ENCODE measurements around the gene RAPGEF4.

Gene RAPGEF4

DNA sequence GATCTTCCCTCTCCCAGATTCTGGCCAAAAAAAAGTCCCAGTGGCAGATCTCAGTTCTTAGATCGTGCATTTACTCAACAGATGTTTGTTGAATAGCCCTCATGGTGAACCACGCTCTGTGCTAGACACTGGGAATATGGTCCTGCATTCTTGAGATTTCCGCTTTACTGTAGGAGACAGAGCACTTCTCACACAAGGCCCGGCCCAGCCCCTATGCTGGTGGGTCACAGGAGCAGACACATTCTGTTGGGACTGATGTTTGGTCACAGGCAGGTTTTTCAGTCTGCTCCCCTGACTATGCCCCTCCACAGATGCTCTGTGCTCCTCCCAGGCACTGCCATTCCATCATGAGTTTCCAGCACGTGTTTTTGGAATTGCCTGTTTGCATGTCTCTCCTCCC lies 110.9 kb downstream of the RAPGEF4 start:
- Mint-ChIP-seq H3K27me3 (peaks cover 1% of the 10 kb centered on the region), H3K36me3 (no peaks in the 10 kb centered on the region), H3K4me3 (no peak overlapping the region), H3K9me3 (peaks cover 7% of the 10 kb centered on the region), H3K27ac (no peak overlapping the region), H3K4me1 (no peaks in the 10 kb centered on the region)

DNA sequence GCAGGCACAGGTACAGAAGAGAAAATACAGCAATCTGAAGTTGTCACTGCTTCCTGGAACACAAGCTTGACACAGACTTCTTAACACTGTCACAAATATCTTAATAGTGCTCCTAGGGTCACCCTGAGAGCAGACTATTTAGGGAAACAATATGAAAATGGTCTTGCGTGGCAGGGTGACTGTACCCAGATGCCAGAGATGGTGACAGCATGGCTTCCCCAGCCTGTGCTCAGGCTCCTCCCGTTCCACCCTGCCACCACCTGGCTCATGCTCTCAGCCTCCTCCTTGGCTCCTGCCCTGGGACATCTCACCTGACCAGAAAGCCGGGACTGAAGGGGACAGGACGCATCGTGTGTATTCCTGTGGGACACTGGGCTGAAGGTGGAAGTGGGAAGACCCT lies 111.5 kb downstream of the RAPGEF4 start:
- H3K4me1 Mint-ChIP-seq, result no peaks in the 10 kb centered on the region
- H3K27me3 Mint-ChIP-seq, result no peaks in the 10 kb centered on the region
- H3K9me3 Mint-ChIP-seq, result peaks cover 7% of the 10 kb centered on the region
- no peak overlapping the region for H3K4me3 Mint-ChIP-seq
- no peaks in the 10 kb centered on the region for H3K36me3 Mint-ChIP-seq
- no peak overlapping the region for H3K27ac Mint-ChIP-seq

DNA sequence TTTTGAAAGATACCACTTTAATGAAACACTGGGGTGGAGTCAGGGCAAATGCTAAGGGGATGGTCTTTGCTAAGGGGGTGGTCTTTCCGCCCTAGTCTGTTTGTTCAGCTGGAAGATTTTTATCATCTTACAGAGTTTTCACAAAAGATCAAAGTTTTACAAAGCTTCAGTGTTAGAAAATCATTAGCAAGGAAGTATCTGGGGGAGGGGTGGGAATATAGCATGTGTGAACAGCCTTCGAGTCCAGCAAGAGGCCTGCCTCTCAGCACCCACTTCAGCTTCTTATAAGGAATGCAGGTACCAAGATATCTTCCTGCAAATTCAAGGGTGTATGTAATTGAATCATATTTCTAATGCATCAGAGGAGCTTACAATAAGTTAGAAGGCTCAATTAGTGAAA lies 112.9 kb downstream of the RAPGEF4 start:
- Mint-ChIP-seq H3K9me3 (peaks cover 7% of the 10 kb centered on the region), H3K27ac (no peak overlapping the region), H3K27me3 (no peaks in the 10 kb centered on the region), H3K4me3 (no peak overlapping the region), H3K4me1 (no peaks in the 10 kb centered on the region), H3K36me3 (no peaks in the 10 kb centered on the region)

DNA sequence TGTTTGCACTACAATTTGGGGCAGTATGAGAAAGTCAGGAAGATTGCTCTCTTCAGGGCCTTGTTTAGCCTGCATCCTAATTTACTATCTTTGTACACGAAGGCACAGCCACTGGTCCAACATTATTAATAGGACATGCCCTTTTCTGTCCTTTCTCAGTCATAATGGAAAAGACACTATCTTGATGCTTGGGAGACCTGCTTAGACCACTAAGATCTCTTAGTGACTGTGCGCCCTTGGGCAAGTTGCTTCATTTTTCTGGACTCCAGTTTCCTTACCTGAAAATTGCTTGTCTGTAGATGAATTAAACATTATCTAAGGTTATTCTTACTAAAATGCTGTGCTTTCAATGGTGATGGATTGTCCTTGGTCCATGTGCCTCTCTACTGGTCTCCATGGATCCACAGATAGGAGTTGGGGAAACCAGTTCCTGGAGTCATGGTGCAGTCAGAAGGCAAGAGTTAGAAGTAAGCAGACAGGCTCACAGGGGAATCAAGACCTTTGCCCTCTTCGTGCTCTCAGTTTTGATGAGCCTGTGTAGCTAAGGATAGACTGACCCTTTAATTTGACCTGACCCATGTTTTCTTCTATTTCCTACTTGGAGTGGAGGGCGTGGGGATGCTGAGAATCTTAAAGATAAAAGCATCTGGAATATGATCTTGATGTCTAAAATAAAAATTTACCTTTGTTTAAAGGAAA lies 114.0 kb downstream of the RAPGEF4 start:
- Mint-ChIP-seq H3K36me3 (no peaks in the 10 kb centered on the region), H3K4me1 (no peaks in the 10 kb centered on the region), H3K4me3 (no peak overlapping the region), H3K27ac (no peak overlapping the region), H3K9me3 (peaks cover 7% of the 10 kb centered on the region), H3K27me3 (no peaks in the 10 kb centered on the region)

DNA sequence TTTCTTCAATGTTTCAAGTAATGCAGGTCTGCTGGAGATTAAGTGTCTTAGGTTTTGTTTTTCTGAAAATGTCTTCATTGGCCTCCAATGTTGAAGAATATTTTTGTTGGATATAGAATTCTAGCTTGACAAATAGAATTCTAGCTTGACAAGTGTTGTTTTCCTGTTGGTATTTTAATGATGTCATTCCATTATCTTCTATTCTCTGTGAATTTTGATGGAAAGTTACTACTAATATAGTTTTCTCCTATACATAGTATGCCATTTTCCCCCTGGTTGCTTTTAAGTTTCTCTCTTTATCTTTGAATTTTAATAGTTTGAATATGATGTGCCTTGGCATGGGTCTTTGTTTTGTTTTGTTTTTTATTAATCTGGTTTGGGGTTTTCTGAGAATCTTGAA lies 119.9 kb downstream of the RAPGEF4 start:
- Mint-ChIP-seq H3K36me3 (no peaks in the 10 kb centered on the region), H3K9me3 (peaks cover 17% of the 10 kb centered on the region), H3K4me1 (no peaks in the 10 kb centered on the region)

DNA sequence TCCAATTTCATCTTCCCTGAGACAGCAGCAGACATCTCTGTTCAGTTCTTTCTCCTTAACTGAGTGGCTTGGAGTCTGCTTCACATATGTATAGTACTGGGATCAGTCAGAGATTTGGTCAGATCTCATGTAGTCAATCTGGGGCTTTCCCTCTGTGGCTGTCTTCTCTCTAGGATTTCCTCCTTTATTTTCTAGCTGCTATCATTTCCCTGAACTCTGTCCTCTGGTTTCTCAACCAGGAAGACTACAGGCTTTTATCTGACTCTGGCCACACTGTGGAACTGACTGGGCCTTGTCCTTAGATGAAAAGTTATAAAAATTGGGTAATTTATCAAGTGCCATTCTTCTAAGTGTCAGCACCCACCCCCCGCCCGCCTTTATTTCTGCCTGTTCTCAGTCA lies 121.0 kb downstream of the RAPGEF4 start:
- H3K4me1 Mint-ChIP-seq, result no peaks in the 10 kb centered on the region
- H3K36me3 Mint-ChIP-seq, result no peaks in the 10 kb centered on the region
- peaks cover 10% of the 10 kb centered on the region for H3K9me3 Mint-ChIP-seq
- no peak overlapping the region for H3K4me3 Mint-ChIP-seq
- no peak overlapping the region for H3K27ac Mint-ChIP-seq
- peaks cover 11% of the 10 kb centered on the region for H3K27me3 Mint-ChIP-seq

More for the DNA sequence above, 119.9 kb downstream of the RAPGEF4 start:
- peaks cover 9% of the 10 kb centered on the region for H3K27me3 Mint-ChIP-seq
- H3K27ac Mint-ChIP-seq, result no peak overlapping the region
- H3K4me3 Mint-ChIP-seq, result no peak overlapping the region

DNA sequence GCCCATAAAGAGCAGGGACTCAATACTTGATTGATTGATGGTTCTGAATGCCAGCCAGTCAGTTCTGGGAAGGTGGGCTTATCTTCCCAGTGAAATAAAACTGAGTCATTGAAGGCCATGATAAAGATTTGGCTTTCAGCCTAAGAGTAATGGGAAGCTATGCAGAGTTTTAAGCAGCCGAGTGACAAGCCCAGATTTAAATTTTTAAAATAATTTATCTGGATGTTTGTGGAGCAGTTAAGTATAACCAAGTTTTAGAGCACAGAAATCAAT lies 122.8 kb downstream of the RAPGEF4 start:
- no peak overlapping the region for H3K4me3 Mint-ChIP-seq
- peaks cover 10% of the 10 kb centered on the region for H3K9me3 Mint-ChIP-seq
- H3K27ac Mint-ChIP-seq, result no peak overlapping the region
- H3K4me1 Mint-ChIP-seq, result no peaks in the 10 kb centered on the region
- H3K36me3 Mint-ChIP-seq, result no peaks in the 10 kb centered on the region
- peaks cover 15% of the 10 kb centered on the region for H3K27me3 Mint-ChIP-seq

DNA sequence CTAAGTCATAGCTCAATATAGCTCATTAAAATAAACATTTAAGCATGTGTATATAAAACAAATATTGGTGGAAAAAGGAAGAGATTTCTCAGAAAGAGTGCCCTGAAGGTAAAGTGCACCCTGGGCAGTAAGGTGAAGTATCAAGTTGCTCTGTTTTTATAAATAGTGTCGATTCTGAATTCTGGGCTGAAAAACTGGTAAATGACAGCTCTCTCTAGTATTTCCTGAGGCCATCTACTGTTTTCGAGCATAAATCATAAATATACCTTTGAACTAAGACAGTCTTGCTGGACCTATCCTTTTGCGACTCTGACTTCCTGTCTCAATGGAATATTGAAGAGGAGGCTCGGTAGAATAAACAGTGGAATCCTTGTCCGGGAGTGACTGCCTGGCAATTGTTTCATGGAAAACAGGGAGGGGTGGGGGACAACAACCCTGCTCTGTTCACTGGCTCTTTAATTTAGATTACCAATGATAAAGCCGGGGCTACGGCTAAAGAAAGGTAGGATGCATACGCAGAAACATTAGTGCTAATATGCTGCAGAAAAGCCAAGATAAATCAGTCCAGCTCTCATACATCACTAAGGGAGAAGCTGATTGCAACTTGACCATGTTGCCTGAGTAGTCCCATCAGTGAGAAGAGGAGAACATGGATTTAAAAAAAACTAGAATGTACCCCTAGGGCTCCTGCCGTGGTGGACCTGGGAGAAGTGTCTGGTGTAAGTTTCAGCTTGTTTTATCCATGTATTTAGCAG lies 124.1 kb downstream of the RAPGEF4 start:
- no peak overlapping the region for H3K27ac Mint-ChIP-seq
- peaks cover 10% of the 10 kb centered on the region for H3K9me3 Mint-ChIP-seq
- H3K27me3 Mint-ChIP-seq, result peaks cover 17% of the 10 kb centered on the region
- H3K4me1 Mint-ChIP-seq, result no peaks in the 10 kb centered on the region
- H3K4me3 Mint-ChIP-seq, result no peak overlapping the region
- peaks cover 2% of the 10 kb centered on the region for H3K36me3 Mint-ChIP-seq

DNA sequence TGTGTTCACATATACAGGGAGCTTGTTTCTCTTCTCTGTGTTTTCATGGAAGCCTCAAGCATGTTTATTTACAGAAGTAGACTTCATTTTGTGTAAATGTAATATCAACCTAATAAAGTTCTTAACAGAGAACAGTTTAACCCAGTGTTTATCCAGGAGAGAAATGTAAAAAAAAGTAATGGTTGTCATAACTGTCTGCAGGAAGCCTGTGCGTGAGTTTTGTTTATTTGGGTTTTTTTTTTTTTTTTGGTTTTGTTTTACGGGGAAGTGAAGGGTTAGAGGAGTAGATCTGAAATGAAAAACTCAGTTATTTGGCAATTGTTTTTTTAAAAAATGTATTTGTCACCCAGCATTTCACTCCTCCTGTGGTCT lies 124.7 kb downstream of the RAPGEF4 start:
- H3K4me1 Mint-ChIP-seq, result no peaks in the 10 kb centered on the region
- H3K27me3 Mint-ChIP-seq, result peaks cover 17% of the 10 kb centered on the region
- H3K9me3 Mint-ChIP-seq, result peaks cover 10% of the 10 kb centered on the region
- no peak overlapping the region for H3K4me3 Mint-ChIP-seq
- peaks cover 2% of the 10 kb centered on the region for H3K36me3 Mint-ChIP-seq
- no peak overlapping the region for H3K27ac Mint-ChIP-seq

DNA sequence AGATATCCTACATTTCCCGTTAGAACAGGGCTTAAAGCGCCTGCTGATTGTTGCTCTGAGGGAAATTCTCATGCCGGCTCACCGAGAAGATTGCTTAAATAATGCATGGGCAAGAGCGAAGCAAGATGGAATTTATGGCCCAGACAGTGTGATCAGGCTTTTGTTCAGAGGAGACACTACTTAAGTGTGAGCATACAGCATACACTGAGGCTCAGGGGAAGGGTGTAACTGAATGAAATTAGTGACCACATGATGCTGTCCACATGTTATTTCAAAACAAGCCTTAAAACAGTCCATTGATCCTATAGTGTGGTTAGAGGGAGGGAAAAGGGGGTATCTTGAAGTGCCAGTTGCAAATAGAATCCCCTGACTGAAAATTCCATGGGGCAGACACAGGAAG lies 125.5 kb downstream of the RAPGEF4 start:
- Mint-ChIP-seq H3K36me3 (peaks cover 2% of the 10 kb centered on the region), H3K4me1 (no peaks in the 10 kb centered on the region), H3K27ac (no peak overlapping the region), H3K9me3 (peaks cover 4% of the 10 kb centered on the region), H3K4me3 (no peak overlapping the region), H3K27me3 (peaks cover 16% of the 10 kb centered on the region)

DNA sequence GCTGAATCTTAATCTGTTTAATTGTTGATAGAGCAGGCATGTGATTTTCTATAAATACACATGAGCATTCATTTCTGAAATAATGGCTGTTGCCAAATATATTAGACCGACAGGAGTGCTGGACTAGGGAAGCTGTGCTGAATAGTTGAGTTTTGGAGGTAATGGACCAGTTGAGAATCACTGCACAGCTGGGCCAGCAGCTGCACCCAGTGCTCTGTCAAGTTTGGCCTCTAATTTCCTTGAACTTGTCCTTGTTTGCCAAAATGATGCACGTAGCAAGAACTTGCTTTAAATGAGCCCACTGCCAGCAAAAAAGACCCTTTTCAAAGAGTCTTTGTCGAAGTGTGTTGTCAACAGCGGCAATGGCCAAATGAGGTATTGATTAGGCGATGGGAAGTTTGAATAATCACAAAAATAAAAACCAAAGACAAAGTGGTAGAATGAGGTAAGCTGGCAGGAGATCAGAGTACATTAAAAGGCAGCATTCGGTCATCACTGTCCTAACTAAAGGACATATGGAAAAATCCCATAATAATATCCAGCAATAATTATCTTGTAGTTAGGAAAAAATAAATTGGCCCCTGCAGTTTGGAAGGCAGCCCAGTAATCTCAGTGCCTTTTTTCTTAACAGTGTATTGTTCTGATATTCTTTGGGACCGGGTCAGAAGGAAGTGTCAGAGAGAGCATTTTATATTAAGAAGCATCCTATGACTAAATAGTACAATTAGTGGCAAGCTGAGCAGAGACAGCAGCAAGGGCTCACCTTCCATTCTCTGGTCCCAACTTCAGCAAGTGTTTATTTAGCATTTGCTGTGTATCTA lies 126.2 kb downstream of the RAPGEF4 start:
- Mint-ChIP-seq H3K36me3 (peaks cover 2% of the 10 kb centered on the region), H3K9me3 (no peaks in the 10 kb centered on the region), H3K4me3 (no peak overlapping the region), H3K27me3 (peaks cover 16% of the 10 kb centered on the region), H3K4me1 (no peaks in the 10 kb centered on the region), H3K27ac (no peak overlapping the region)

DNA sequence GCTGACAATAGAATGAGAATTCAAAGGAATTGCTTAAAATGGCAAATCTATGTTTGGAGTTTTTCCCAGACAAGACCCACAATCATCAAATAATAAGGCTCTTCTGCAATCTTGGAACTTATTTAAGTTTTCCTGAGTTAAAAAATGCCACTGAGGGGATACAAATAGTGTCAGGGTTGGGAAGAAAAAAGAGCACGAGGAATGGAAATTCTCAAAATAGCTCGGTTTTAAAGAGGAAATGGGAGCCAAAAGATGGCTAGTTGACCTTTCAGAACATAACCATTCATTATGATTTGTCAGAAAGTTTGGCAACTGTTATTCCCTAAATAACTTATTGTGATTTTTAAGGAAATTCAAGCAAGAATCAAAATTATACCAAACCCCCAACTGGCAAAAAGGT lies 127.7 kb downstream of the RAPGEF4 start:
- Mint-ChIP-seq H3K27me3 (peaks cover 13% of the 10 kb centered on the region), H3K36me3 (peaks cover 2% of the 10 kb centered on the region), H3K4me3 (no peak overlapping the region), H3K27ac (no peak overlapping the region), H3K4me1 (no peaks in the 10 kb centered on the region), H3K9me3 (no peaks in the 10 kb centered on the region)

DNA sequence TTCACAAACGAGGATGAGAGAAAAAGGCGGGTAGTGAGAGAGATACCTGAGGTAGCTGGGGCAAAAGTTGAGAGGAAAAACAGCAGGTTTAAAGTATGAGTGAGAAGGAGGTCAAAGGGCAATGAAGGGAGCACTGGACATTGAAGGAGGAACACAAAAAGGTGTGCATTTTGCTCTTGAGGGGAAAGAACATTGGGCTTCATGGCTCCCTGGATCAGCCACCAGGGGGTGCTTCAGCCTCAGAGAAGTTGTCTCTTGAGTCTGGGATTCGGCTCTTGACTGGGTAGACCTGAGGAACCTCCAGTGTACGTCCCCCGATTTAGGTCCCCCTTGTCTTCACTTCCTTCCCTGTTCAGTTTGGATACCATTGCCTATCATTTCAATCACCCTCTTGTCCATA lies 128.5 kb downstream of the RAPGEF4 start:
- H3K4me1 Mint-ChIP-seq, result no peaks in the 10 kb centered on the region
- H3K27ac Mint-ChIP-seq, result no peak overlapping the region
- peaks cover 13% of the 10 kb centered on the region for H3K27me3 Mint-ChIP-seq
- no peak overlapping the region for H3K4me3 Mint-ChIP-seq
- no peaks in the 10 kb centered on the region for H3K9me3 Mint-ChIP-seq
- H3K36me3 Mint-ChIP-seq, result peaks cover 2% of the 10 kb centered on the region

DNA sequence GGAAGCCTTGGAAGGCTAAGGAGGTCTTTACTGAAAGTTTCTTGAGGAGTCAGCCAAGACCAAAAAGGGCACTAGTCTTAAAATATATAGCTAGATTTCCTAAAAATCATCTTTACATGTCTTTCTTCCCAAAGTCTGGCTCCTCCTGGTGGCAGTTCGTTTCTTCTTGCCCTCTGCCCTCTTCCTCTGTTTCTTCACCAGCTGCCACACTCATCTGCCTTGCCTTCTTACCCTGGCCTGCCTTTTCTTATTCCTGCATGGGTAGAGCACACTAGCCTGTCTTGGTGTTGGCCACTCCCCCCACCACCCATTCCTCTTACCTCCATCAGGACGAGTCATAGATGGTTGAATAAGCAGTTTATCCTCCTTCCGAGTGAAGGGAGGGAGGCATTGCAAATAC lies 129.8 kb downstream of the RAPGEF4 start:
- H3K9me3 Mint-ChIP-seq, result no peaks in the 10 kb centered on the region
- H3K4me3 Mint-ChIP-seq, result no peak overlapping the region
- no peak overlapping the region for H3K27ac Mint-ChIP-seq
- no peaks in the 10 kb centered on the region for H3K4me1 Mint-ChIP-seq
- peaks cover 2% of the 10 kb centered on the region for H3K36me3 Mint-ChIP-seq
- peaks cover 8% of the 10 kb centered on the region for H3K27me3 Mint-ChIP-seq

DNA sequence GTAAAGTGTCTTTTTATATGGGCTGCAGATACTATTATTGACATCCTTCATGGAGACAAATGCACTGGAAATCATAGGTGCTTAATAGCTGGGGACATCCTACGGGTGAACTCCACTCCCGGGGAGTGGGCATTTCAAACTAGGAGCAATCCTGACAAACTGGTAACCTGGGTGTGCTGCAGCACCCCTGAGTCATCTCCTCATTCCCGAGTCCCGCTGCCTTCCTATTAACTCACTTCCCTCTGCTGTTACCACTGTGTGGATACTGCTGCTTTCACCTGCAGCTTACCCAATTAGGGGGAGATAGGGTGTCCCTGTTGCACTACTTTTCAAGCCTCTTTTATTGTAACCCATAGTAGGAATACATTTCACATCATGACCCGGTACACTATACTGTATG lies 134.2 kb downstream of the RAPGEF4 start:
- Mint-ChIP-seq H3K27ac (no peak overlapping the region), H3K9me3 (no peaks in the 10 kb centered on the region), H3K4me3 (no peak overlapping the region), H3K36me3 (no peaks in the 10 kb centered on the region), H3K4me1 (peaks cover 3% of the 10 kb centered on the region), H3K27me3 (no peaks in the 10 kb centered on the region)

DNA sequence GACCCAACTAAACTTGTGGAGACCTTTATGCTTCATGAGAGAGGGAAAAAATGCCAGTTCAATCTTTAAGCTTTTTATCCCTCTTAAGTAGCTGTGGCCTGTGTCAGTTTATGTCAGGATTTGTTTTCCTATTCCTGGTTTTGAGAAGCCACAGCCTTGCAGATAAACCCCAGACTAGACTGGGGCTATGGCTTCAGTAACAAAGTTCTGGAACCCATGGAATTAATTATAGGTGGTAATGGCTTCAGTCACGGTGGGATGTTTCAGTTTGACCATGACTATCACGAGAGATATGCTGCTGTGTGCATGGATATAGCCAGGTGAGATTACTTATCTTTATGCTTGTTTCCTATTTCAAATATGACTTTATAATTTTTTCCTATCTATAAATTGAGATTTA lies 134.8 kb downstream of the RAPGEF4 start:
- Mint-ChIP-seq H3K4me1 (peaks cover 3% of the 10 kb centered on the region), H3K4me3 (no peak overlapping the region), H3K36me3 (no peaks in the 10 kb centered on the region), H3K27ac (no peak overlapping the region), H3K9me3 (no peaks in the 10 kb centered on the region), H3K27me3 (no peaks in the 10 kb centered on the region)

All from activated naive CD4-positive, alpha-beta T cell treated with anti-CD3 and anti-CD28 coated beads, Interleukin-2, amount 50 U/mL, for 24 hours (primary cell).